SIG-M5 treated with dmso at 0.1 percent for 504 hours (cell line): Measurements from ENCODE around the gene DYSF.

ENCODE experiments used
- DNase-seq: peaks from one replicate; lab custom pipeline; 2025; ENCODE audit not compliant: unreplicated experiment; lab: John Stamatoyannopoulos, UW

Gene DYSF

DNA sequence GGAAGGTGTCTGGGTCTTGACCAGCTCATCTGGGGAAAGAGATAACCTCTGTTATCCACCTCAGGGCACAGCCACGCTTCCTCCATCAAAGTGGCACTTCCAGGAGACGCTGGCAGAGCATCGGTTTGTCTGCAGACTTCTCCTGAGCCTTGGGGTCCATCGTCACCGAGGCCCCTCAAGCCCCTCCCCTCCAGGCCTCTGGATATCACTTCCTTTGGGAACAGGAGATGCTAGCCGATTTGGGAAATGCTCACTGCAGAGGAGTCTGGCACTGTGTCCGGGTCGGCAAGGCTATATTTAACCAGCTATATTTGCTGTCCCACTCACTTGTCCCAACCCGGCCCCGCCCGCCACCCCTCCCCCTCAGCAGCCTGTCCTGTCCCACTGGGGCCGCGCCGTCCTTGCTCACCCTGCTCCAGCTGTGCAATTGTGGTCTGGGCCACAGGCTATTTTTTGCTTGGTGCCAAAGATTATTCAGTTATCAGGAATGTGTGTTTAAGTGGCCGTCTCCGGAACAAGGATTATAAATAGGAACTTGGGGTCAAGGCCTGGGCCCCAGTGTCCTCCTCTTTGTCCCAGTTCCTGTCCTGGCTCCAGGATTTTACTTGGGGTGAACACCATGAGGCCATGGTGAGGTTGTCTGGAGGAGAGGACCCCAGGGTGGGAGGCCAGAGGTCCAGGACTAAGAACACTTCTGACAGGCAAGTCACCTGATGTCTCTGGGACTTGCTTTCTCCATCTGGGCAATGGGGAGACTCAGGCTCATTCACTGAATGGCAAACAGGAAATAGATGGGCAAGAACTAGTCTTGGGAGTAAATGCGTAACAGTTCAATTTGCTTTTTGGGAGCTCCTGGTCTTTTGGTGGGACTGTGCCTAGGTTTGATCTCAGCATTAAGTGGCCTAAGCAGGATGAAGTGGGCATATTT lies 263.6 kb downstream of the DYSF start:
- no peak for DNase-seq

DNA sequence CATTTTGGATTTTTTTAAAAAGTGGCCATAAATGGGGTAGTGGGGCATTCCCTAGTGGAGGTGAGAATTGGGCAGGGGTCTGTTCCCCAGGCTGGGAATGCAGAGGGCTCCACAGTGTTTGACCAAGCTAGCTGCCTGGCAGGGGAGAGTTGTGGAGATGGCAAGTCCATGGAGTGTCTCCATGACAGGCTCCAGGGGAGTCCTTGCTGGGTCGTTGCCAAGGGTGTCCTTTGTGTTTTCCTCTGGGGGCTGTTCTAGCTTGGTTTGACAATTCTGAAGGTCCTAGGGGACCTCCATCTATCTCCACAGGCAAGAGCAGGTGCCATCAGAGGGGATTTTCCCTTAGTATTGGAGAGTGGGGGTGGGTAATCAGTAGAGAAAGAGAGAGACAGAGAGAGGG lies 265.3 kb downstream of the DYSF start:
- no peak for DNase-seq

DNA sequence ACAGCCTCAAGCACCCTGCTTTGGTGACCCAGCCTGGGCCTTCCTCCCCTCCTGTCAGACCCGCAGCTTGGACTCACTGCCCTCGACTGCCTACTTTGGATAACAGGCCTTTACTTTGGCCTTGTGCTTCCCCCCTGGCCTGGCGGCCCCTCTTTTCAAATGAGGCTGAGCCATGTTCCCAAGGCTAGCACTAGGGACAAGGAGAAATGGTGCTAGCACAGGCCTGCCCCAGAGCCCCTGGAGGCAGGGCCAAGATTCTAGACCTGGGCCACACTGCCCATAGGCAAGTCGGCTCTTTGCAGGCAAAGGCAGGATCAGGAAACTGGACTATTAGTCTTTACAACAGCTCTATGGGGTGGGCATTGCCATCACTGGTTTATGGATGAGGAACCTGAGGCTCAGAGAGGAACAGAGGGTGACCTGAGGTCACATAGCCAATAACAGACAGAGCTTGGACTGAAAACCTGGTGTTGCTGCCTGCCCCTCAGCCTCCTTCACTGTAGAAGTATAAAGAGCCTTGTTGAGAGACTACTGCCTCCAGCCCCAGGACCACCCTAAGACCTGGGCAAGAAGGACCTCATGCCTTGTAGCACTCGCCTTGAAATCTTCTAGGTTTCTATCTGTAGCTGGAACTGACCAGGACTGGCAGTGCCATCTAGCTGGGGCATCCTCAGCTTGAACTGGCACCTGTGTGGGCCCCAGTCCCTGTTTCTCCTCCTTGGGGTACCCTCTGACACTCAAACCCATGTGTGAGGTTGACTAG lies 266.3 kb downstream of the DYSF start:
- no peak for DNase-seq

DNA sequence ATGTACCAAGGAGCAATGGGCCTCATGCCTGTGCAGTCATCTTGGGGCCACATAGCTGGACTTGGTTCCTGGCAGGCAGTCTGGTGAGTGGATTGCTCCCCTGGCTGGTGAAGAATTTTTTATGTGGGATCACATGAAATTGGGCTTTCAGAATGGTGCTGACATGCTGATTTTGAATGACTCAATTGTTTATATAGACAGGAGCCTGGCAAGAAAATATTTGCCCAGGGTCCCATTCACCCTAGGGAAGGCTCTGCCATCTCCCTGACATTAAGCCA lies 266.9 kb downstream of the DYSF start:
- DNase-seq, result no peak

DNA sequence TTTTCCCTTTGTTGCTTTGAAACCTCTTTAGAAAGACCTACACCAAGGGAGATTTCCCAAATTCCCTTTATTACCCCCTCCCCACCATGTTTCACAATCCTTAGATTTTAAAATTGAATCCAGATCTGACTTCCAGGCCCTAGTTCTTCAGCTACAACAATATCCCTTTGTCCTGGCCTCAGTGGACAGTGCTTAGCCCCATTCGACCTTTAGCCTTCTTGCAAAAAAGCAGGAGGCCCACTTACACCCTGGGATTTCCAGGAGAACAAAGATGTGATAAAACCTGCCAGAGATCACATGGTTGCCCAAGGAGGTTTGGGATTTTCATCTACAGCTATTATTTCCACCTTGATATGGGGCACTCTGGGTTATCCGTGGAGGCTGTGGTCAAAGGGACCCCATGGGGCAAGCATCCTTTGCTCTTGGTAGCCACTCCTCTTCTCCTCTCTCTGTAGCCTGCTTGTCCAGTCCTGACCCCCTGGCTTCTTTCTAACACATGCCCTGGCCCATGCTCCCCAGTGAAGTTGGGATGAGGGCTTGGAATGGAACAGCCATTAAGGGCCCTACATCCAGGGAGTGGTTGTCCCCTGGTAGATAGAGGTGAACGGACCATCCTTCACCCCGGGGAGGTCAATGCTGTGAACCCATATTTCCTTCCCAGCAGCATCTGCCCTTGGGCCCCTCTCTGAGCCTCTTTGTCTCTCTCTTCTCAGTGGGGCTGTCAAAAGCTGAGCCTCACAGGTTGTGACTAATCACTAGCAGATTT lies 267.4 kb downstream of the DYSF start:
- DNase-seq, result no peak

DNA sequence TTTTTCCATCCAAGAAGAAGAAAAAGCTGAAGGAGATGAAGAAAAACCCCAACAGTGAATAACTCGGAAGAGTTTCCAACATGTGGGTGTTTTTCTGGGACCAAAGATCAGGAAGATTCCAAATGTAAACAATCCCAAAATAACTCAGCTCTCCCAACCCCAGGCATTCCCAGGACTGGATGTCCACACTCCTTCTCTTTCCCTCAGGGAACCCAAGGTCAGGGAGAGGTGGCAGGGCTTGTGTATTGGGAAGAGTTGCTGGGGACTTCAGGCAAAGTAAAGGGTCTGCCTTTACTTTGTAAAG lies 268.0 kb downstream of the DYSF start:
- no peak for DNase-seq

DNA sequence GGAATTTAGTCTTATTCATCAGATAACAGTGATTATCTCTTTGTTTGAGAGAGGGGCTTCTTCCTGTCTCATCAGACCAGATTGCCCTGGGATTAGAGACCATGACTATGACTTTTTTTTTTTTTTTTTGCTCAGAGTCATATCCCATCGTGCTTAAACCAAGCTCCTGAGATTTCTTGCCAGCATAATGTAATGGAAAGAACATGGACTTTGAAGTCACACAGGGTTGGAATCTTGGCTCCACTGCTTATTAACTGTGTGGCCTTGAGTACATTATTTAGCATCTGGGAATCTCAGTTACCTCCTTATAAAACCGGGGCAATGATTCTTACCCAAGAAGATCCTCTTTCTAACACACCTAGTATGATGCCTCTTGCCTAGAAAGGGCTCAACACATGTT lies 268.3 kb downstream of the DYSF start:
- no peak for DNase-seq

DNA sequence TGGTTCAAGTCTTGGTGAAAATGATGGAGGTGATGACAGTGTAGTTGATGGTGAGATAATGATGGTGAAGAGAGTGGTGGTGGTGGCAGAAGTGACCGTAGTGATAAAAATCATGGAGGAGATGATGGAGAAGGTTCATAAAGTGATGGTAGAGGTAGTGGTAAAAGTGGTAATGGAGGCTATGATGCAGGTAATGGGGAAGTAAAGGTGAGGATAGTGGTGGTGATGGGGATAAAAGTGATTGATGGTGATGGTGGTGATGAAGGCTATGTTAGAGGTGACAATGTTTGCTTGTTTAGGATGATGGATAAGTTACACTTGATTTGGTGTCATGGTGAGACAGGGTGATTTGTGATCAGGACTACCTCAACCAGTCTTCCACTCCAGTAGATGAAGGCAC lies 268.9 kb downstream of the DYSF start:
- DNase-seq, result no peak

DNA sequence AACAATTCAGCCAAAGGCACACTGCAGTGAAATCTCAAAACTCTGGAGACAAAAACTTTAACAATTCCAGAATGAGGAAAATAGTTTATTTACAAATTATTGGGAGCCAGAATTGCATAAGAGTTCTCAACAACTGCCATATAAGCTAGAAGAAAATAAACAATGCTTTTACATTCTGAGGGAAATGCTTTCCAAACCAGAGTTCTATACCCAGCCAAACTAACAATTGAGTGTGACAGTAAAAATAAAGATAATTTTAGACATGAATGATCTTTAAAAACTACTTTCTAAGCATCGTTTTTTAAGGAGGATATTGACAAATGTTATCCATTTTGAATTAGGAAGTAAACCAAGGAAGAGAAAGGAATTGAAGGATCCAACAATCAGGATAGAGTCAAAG lies 271.4 kb downstream of the DYSF start:
- no peak for DNase-seq

DNA sequence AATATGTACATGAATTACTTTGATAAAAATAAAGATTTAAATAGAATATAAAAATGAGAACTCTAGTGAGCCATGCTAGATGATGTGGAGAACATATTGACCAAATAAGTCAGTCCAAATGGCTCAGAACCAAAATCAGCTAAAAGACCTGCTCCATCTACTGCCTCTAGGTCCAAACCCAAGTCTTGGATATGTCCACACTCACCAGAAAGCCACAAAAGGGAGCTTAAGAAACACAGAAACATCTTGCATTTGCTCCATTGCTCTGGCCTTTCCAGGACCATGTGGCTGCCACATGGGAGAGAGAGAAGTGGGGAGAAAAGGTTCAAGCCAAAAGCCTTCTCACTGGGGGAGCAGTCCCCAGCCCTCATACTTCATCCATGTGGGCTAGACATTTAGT lies 272.5 kb downstream of the DYSF start:
- no peak for DNase-seq

DNA sequence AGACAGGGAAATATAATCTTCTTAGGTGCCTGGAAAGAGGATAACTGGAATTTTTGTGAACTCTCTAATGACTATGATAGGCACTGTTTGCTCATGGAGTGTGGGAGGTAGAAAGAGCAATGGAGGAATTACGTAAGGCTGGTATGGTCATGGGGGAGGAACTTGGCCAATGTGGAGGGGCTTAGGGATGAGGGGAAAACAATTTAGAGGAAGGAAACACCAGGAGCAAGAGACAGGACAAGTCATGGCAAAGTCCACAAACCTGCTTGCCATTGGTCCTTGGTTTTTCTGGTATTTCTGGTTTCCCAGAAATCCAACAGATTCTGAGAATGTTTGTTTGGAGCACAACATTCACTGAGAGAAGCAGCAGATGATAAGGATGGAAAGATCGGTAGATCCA lies 274.2 kb downstream of the DYSF start:
- DNase-seq, result no peak

DNA sequence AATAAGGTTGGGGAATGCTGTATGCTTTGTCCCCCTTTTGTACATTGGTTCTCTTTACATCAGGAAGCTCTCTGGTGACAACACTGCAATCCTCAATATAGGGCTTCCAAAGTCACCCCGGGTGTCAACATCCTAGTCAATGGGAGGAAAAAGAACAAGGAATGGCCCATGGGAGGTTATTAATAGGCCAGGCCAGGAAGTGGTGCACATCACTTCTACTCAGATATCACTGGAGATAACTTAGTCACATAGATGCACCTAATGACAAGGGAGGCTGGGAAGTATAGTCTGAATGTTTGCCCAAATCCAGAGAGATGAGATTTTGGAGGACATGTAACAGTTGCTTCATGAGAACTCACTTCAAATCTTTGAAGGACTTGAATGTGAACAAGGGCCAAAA lies 274.7 kb downstream of the DYSF start:
- DNase-seq, result no peak

DNA sequence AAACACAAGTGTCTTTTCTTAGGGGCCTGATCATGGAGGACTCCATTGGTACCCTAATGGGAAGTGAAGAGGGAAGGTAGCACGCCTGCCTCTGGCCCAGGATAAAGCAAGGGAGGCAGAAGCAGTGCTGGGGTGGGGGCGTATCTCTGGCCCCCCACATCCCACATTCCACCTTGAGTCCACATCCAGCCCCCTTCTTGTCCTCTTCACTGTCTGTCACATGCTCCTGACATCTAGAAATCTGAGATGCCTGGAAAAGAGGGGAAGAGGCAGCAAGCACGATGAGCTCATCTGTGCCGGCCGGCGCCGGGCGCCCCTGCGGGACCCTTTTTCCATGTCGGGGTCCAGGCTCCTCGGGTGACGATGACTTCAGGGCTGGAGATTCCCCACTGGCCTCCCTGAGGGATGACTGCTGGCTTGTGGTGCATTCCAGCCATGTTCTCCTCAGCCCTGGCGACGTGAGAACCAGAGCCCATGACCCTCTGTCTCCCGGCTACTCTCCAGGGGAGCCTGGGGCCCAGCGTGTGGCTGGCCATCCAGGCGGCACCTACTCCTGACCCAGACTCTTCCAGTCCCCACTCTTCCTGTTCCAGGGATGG lies 277.5 kb downstream of the DYSF start:
- DNase-seq, result no peak

DNA sequence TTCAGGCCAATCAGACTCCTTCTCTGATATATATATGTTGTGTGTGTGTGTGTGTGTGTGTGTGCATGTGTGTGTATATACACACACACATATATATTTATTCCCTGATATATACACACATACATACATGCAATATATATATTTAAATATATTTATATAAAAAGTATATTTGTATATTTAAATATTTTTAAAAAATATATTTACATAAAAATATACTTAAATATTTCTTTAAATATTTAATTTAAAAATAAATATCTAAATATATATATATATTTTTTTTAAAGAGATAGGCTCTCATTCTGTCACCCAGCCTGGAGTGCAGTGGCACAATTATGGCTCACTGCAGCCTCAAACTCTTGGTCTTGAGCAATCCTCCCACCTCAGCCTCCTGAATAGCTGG lies 281.3 kb downstream of the DYSF start:
- no peak for DNase-seq

DNA sequence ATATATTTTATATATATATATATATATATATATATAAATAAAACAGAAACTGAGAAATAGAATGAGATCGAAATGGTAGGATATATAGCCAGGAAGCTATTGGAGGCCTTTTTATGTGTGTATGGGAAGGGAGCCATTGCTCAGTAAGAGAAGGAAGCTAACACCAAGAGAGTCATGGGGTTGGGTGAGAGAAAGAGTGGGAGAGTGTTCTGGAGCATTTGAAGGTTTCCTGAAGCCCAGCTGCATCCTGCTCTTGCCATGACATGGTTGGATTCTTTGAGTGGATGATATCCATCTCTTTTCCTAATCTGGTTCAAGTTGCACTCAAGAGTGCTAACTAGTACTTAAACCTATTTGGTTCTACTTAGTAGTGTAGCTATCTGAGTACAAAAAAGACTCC lies 282.3 kb downstream of the DYSF start:
- DNase-seq, result no peak
